IMR-90 (cell line): ENCODE data around the gene OGFOD3. TPM values are rescaled to one million over a fixed set of nuclear protein-coding genes. Genes with fewer than 3 reads are reported as not detected.

ENCODE experiments used
- ATAC-seq: fragments of 200-7000 bp; cut with Tn5 transposase; 2 replicates; pipeline ENCODE4 v1.9.1; 2020; ENCODE audit warnings: low read depth, mild to moderate bottlenecking, moderate library complexity
- BruUV-seq: library from RNA; stranded (reverse); fragments of 400-500 nt; replicated peaks from 2 replicates; lab custom pipeline; 2021; lab: Mats Ljungman, UMichigan
- CTCF ChIA-PET: fragments of 300-600 bp; formaldehyde crosslinking; extraction: SDS; loops from one replicate; lab custom pipeline; 2021; ENCODE audit warnings: antibody characterized with exemption; lab: Yijun Ruan, JAX
- POLR2A ChIA-PET: fragments of 300-600 bp; sonication (Branson Sonifier 250); formaldehyde crosslinking; loops from one replicate; lab custom pipeline; 2022; ENCODE audit warnings: antibody characterized with exemption; ENCODE audit not compliant: unreplicated experiment; lab: Charles Lee
- DNase-seq: peaks from one replicate; pipeline ENCODE4 v3.0.0; 2013
- H2AFZ ChIP-seq: replicated peaks from 2 replicates; pipeline ENCODE3; 2013; ENCODE audit warnings: low read length, mild to moderate bottlenecking; ENCODE audit not compliant: poor library complexity
- H2AK5ac ChIP-seq: 2 replicates; pipeline ENCODE4 v1.6.1; 2013; ENCODE audit warnings: low read depth, low read length, inconsistent platforms
- H2AK9ac ChIP-seq: replicated peaks from 2 replicates; pipeline ENCODE3; 2013; ENCODE audit warnings: mild to moderate bottlenecking, low read depth, low read length, moderate library complexity; ENCODE audit not compliant: poor library complexity
- H2BK120ac ChIP-seq: 2 replicates; pipeline ENCODE4 v1.6.1; 2013; ENCODE audit warnings: low read depth, low read length, inconsistent platforms
- H2BK15ac ChIP-seq: 3 replicates; pipeline ENCODE4 v1.6.1; 2013; ENCODE audit warnings: low read depth, low read length, inconsistent platforms
- H2BK20ac ChIP-seq: 2 replicates; pipeline ENCODE4 v1.6.1; 2013; ENCODE audit warnings: low read depth, mild to moderate bottlenecking, inconsistent platforms, low read length, moderate library complexity
- H2BK5ac ChIP-seq: 2 replicates; pipeline ENCODE4 v1.6.1; 2013; ENCODE audit warnings: mild to moderate bottlenecking, low read depth, low read length, inconsistent platforms; ENCODE audit not compliant: poor library complexity, severe bottlenecking
- H3K14ac ChIP-seq: replicated peaks from 2 replicates; pipeline ENCODE4 v1.6.1; 2013; ENCODE audit warnings: low read depth, low read length, inconsistent platforms
- H3K18ac ChIP-seq: 2 replicates; pipeline ENCODE4 v1.6.1; 2013; ENCODE audit warnings: low read depth, low read length, control low read depth
- H3K23ac ChIP-seq: 2 replicates; pipeline ENCODE4 v1.6.1; 2013; ENCODE audit warnings: low read depth, low read length, inconsistent platforms
- H3K27ac ChIP-seq: 2 replicates; pipeline ENCODE4 v1.5.1; 2013; ENCODE audit warnings: mild to moderate bottlenecking, control low read depth, low read length; ENCODE audit not compliant: insufficient read depth
- H3K27me3 ChIP-seq: 2 replicates; pipeline ENCODE4 v1.6.1; 2013; ENCODE audit warnings: low read length; ENCODE audit not compliant: control insufficient read depth, insufficient read depth
- H3K36me3 ChIP-seq: 2 replicates; pipeline ENCODE4 v1.6.1; 2013; ENCODE audit warnings: low read length, mixed read lengths; ENCODE audit not compliant: control insufficient read depth, insufficient read depth
- H3K4ac ChIP-seq: 2 replicates; pipeline ENCODE4 v1.6.1; 2013; ENCODE audit warnings: low read depth, low read length, inconsistent platforms
- H3K4me1 ChIP-seq: 2 replicates; pipeline ENCODE4 v1.6.1; 2013; ENCODE audit warnings: low read length, mixed read lengths; ENCODE audit not compliant: control insufficient read depth, insufficient read depth
- H3K4me2 ChIP-seq: 2 replicates; pipeline ENCODE4 v1.6.1; 2013; ENCODE audit warnings: low read depth, mild to moderate bottlenecking, control low read depth, low read length, moderate library complexity
- H3K4me3 ChIP-seq: 2 replicates; pipeline ENCODE4 v1.5.1; 2013; ENCODE audit warnings: low read depth, mild to moderate bottlenecking, control low read depth, low read length, moderate library complexity; ENCODE audit not compliant: insufficient read depth
- H3K56ac ChIP-seq: 2 replicates; pipeline ENCODE4 v1.6.1; 2013; ENCODE audit warnings: low read length, inconsistent platforms; ENCODE audit not compliant: insufficient read depth; ENCODE audit errors: extremely low read depth
- H3K79me1 ChIP-seq, 2 experiments: 2 replicates each; pipeline ENCODE4 v1.6.1; 2013; ENCODE audit warnings: low read length in 2 of 2, inconsistent platforms in 1 of 2, low read depth in 1 of 2
- H3K9ac ChIP-seq: 2 replicates; pipeline ENCODE4 v1.6.1; 2013; ENCODE audit warnings: low read depth, low read length, control low read depth
- H3K9me1 ChIP-seq: 2 replicates; pipeline ENCODE4 v1.6.1; 2013; ENCODE audit warnings: low read length, inconsistent platforms; ENCODE audit not compliant: insufficient read depth
- H3K9me3 ChIP-seq: 2 replicates; pipeline ENCODE4 v1.6.1; 2013; ENCODE audit warnings: low read length; ENCODE audit not compliant: control insufficient read depth, insufficient read depth
- H4K20me1 ChIP-seq: 2 replicates; pipeline ENCODE4 v1.6.1; 2013; ENCODE audit warnings: low read length, inconsistent platforms; ENCODE audit not compliant: insufficient read depth
- H4K5ac ChIP-seq: 2 replicates; pipeline ENCODE4 v1.6.1; 2013; ENCODE audit warnings: mild to moderate bottlenecking, low read depth, low read length, control low read depth
- H4K8ac ChIP-seq, 2 experiments: 2 replicates each; pipeline ENCODE4 v1.6.1; 2013; ENCODE audit warnings: low read depth in 2 of 2, low read length in 2 of 2, control low read depth in 1 of 2, inconsistent platforms in 1 of 2
- H4K91ac ChIP-seq: 2 replicates; pipeline ENCODE4 v1.6.1; 2013; ENCODE audit warnings: low read depth, low read length, inconsistent platforms; ENCODE audit not compliant: insufficient read depth
- BHLHE40 ChIP-seq: fragments of 150-350 bp; IDR thresholded peaks from 2 replicates; pipeline ENCODE4 v1.6.1; 2016; ENCODE audit warnings: mild to moderate bottlenecking, low read depth, low read length
- CEBPB ChIP-seq: IDR thresholded peaks from 2 replicates; pipeline ENCODE4 v1.6.1; 2012; ENCODE audit warnings: low read depth, low read length, improper control_type of control experiment
- CHD1 ChIP-seq: IDR thresholded peaks from 2 replicates; pipeline ENCODE4 v1.6.1; 2012; ENCODE audit warnings: low read depth, low read length, improper control_type of control experiment
- FOS ChIP-seq: fragments of 150-350 bp; IDR thresholded peaks from 2 replicates; pipeline ENCODE4 v1.6.1; 2016; ENCODE audit warnings: low read depth, low read length
- MAFK ChIP-seq: IDR thresholded peaks from 2 replicates; pipeline ENCODE4 v1.6.1; 2012; ENCODE audit warnings: low read depth, low read length, improper control_type of control experiment
- MAZ ChIP-seq: IDR thresholded peaks from 2 replicates; pipeline ENCODE4 v1.6.1; 2012; ENCODE audit warnings: low read depth, mild to moderate bottlenecking, low read length, improper control_type of control experiment, moderate library complexity, borderline replicate concordance
- MXI1 ChIP-seq: IDR thresholded peaks from 2 replicates; pipeline ENCODE4 v1.6.1; 2012; ENCODE audit warnings: low read depth, mild to moderate bottlenecking, low read length, moderate library complexity, borderline replicate concordance
- NFE2L2 ChIP-seq: fragments of 150-350 bp; IDR thresholded peaks from 2 replicates; pipeline ENCODE4 v1.6.1; 2016; ENCODE audit warnings: low read depth, mild to moderate bottlenecking, low read length
- POLR2A ChIP-seq: IDR thresholded peaks from 2 replicates; pipeline ENCODE4 v1.6.1; 2012; ENCODE audit warnings: mild to moderate bottlenecking, low read depth, low read length
- RCOR1 ChIP-seq: IDR thresholded peaks from 2 replicates; pipeline ENCODE4 v1.6.1; 2012; ENCODE audit warnings: mild to moderate bottlenecking, low read length, improper control_type of control experiment; ENCODE audit not compliant: insufficient replicate concordance
- SMC3 ChIP-seq: fragments of 150-350 bp; IDR thresholded peaks from 2 replicates; pipeline ENCODE4 v1.6.1; 2016; ENCODE audit warnings: low read depth, mild to moderate bottlenecking, antibody characterized with exemption, low read length, moderate library complexity
- WGBS, 2 experiments: methylation state at CpG; one replicate each; pipeline versions ENCODE4 v1.1.5 to v1.1.7; 2013; ENCODE audit warnings: missing lambda C conversion rate in 2 of 2; ENCODE audit not compliant: insufficient read length in 1 of 2; ENCODE audit errors: extremely low coverage in 2 of 2; 5-methylcytosine and 5-hydroxymethylcytosine counted together
- dilution Hi-C: fragments of 300-500 bp; cut with HindIII; formaldehyde crosslinking; loops from one replicate; pipeline ENCODE4 v1.14.3; 2018; ENCODE audit warnings: low sequenced_read_pairs; ENCODE audit not compliant: unreplicated experiment
- in situ Hi-C: fragments of 300-500 bp; cut with MboI; formaldehyde crosslinking; loops from 3 replicates; pipeline ENCODE4 v1.14.3; 2019; ENCODE audit warnings: low sequenced_read_pairs, inconsistent platforms, mixed read lengths
- intact Hi-C: fragments of 100-400 bp; cut with micrococcal nuclease; formaldehyde crosslinking; loops from 2 replicates; pipeline ENCODE4 v1.10.0; 2022
- polyA plus RNA-seq, 3 experiments: library from polyadenylated mRNA; depleted of rRNA; stranded (reverse); fragments of >200 nt; gene quantifications; 2 replicates each; pipeline ENCODE4 v1.2.3, GENCODE V29; 2012; ENCODE audit warnings: low replicate concordance in 1 of 3
- total RNA-seq: library from RNA; depleted of rRNA; stranded (reverse); fragments of >200 nt; gene quantifications from 2 replicates; pipeline ENCODE4 v1.2.3, GENCODE V29; 2012
- TF ChIP-seq, protein P1 (sequence below): fragments of 150-350 bp; IDR thresholded peaks from 2 replicates; pipeline ENCODE4 v1.6.1; 2017; ENCODE audit warnings: mild to moderate bottlenecking, antibody characterized with exemption, low read length, low read depth
- TF ChIP-seq, protein P2 (sequence below): conservative IDR thresholded peaks from 2 replicates; pipeline ENCODE4 v1.5.1; 2012; ENCODE audit warnings: mild to moderate bottlenecking, low read depth, low read length, improper control_type of control experiment

OGFOD3 gene
- total and polyA plus RNA-seq, 2 of the 4 experiments (the other 2 are of a cell fraction): 25.3 to 33.4 TPM

DNA sequence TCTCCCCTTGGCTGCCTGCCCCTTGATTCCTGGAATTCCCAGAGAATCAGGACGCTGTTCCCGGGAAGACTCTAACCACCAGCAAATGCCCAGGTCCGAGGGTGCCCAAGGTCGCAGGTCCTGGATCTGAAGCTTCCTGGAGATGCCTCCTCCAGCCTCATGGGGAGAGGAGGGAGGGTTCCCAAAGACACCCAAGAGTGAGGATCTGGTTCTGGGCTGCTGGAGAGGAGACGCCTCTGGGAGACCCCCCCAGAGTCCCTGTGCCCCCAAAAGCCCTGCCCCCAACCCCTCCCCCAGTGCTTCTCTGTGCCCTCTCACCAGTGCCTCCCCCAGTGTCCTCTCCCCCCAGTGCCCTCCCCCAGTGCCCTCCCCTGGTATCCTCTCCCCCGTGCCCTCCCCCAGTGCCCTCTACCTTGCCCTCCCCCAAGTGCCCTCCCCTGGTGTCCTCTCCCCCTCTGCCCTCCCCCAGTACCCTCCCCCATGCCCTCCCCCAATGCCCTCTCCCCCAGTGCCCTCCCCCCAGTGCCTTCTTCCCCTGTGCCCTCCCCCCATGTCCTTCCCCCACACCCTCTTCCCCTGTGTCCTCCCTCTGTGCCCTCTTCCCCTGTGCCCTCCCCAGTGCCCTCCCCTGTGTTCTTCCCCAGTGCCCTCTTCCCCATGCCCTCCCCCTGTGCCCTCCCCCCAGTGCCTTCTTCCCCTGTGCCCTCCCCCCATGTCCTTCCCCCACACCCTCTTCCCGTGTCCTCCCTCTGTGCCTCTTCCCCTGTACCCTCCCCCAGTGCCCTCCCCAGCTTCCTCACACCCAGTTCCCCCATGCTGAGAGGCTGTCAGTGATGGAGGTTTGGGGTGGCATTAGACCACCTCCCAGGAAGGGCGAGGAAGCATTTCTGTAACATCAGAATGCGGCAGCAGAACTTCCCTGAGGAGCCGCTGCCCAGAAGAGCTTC is 78.5 kb downstream of the OGFOD3 start:
- Histone ChIP-seq H3K4ac (peak overlapping the region; percentile 83), H2BK120ac (peak overlapping the region; percentile 92), H2BK20ac (peak overlapping the region; percentile 88), H3K9ac (no peak overlapping the region), H4K8ac (peak overlapping the region; percentile 51 to 91; a peak in 3 of 4 replicates), H3K23ac (no peak overlapping the region), H2BK15ac (peak overlapping the region; percentile 58; the same call in 2 of the 3 replicates), H2AK9ac (peak overlapping the region; percentile 67), H3K56ac (no peak overlapping the region), H4K91ac (peak overlapping the region; percentile 90), H3K9me3 (no peaks in the 10 kb centered on the region), H3K14ac (peak overlapping the region; percentile 82; the same call in 1 of the 2 replicates), H3K4me3 (no peak overlapping the region), H2AK5ac (peak overlapping the region; percentile 70; the same call in 1 of the 2 replicates), H3K27me3 (peaks cover 4% of the 10 kb centered on the region), H4K5ac (peak overlapping the region; percentile 47; the same call in 1 of the 2 replicates), H4K20me1 (no peaks in the 10 kb centered on the region), H2AFZ (peak overlapping the region; percentile 96), H3K9me1 (peaks cover 7% of the 10 kb centered on the region), H3K79me1 (no peaks in the 10 kb centered on the region), H2BK5ac (no peak overlapping the region), H3K18ac (peak overlapping the region; percentile 19; the same call in 1 of the 2 replicates), H3K27ac (0 out of 2 replicates have a peak overlapping the region, but pooled peaks have one; percentile 7), H3K36me3 (no peaks in the 10 kb centered on the region), H3K4me1 (peaks cover 10% of the 10 kb centered on the region), H3K4me2 (no peak overlapping the region)
- dilution Hi-C loops (no loop called here), in situ Hi-C loops (no loop called here), intact Hi-C loops (no loop called here)
- WGBS, 2 experiments: no CpG with 5 or more reads among the region's 10 CpGs
- ChIA-PET POLR2A (no interaction called here), CTCF (no interaction called here)
- no peak for ATAC-seq
- no peak for TF ChIP-seq BHLHE40
- TF ChIP-seq MAZ: no peak
- TF ChIP-seq FOS: no peak
- no peak for TF ChIP-seq SMC3
- TF ChIP-seq CHD1: no peak
- no peak for TF ChIP-seq CEBPB
- no peak for TF ChIP-seq NFE2L2
- no peak for TF ChIP-seq POLR2A
- TF ChIP-seq, protein P1, sequence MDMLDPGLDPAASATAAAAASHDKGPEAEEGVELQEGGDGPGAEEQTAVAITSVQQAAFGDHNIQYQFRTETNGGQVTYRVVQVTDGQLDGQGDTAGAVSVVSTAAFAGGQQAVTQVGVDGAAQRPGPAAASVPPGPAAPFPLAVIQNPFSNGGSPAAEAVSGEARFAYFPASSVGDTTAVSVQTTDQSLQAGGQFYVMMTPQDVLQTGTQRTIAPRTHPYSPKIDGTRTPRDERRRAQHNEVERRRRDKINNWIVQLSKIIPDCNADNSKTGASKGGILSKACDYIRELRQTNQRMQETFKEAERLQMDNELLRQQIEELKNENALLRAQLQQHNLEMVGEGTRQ: no peak
- no peak for TF ChIP-seq MAFK
- no peak for TF ChIP-seq RCOR1
- TF ChIP-seq, protein P2, sequence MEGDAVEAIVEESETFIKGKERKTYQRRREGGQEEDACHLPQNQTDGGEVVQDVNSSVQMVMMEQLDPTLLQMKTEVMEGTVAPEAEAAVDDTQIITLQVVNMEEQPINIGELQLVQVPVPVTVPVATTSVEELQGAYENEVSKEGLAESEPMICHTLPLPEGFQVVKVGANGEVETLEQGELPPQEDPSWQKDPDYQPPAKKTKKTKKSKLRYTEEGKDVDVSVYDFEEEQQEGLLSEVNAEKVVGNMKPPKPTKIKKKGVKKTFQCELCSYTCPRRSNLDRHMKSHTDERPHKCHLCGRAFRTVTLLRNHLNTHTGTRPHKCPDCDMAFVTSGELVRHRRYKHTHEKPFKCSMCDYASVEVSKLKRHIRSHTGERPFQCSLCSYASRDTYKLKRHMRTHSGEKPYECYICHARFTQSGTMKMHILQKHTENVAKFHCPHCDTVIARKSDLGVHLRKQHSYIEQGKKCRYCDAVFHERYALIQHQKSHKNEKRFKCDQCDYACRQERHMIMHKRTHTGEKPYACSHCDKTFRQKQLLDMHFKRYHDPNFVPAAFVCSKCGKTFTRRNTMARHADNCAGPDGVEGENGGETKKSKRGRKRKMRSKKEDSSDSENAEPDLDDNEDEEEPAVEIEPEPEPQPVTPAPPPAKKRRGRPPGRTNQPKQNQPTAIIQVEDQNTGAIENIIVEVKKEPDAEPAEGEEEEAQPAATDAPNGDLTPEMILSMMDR: no peak
- TF ChIP-seq MXI1: no peak
- BruUV-seq: no TSS peak
- no peak for DNase-seq
